Stimulated activated CD8-positive, alpha-beta memory T cell treated with anti-CD3 and anti-CD28 coated beads, Interleukin-12 subunit alpha, Interleukin-12 subunit beta, amount 100 ng/mL, for 24 hours (primary cell): ENCODE measurements around the gene C5orf58.

Experiments used
- DNase-seq: peaks from one replicate; pipeline ENCODE4 v3.0.0-alpha.2; 2020; ENCODE audit errors: extremely low read depth

C5orf58 gene

GRCh38 chr5:170256571-170256970 lies 23.8 kb downstream of the C5orf58 start:
- no peak for DNase-seq

- DNase-seq, result no peak
Observed at GRCh38 chr5:170257370-170257769, 24.6 kb downstream of the C5orf58 start.

- DNase-seq, result no peak
Observed at GRCh38 chr5:170261528-170262043, 28.8 kb downstream of the C5orf58 start.

GRCh38 chr5:170262061-170263045 lies 29.6 kb downstream of the C5orf58 start:
- DNase-seq, result no peak

GRCh38 chr5:170263906-170264305 lies 31.1 kb downstream of the C5orf58 start:
- DNase-seq, result no peak

- DNase-seq, result no peak
Observed at GRCh38 chr5:170265522-170265921, 32.7 kb downstream of the C5orf58 start.

GRCh38 chr5:170266570-170267381 lies 34.0 kb downstream of the C5orf58 start:
- DNase-seq, result no peak

GRCh38 chr5:170267431-170268152 lies 34.8 kb downstream of the C5orf58 start:
- DNase-seq, result no peak

- DNase-seq, result no peak
Observed at GRCh38 chr5:170268153-170268689, 35.4 kb downstream of the C5orf58 start.

GRCh38 chr5:170268884-170269283 lies 36.1 kb downstream of the C5orf58 start:
- no peak for DNase-seq

GRCh38 chr5:170269579-170269978 lies 36.8 kb downstream of the C5orf58 start:
- no peak for DNase-seq

- DNase-seq, result no peak
Observed at GRCh38 chr5:170270293-170271069, 37.7 kb downstream of the C5orf58 start.

- DNase-seq, result no peak
Observed at GRCh38 chr5:170273968-170274710, 41.4 kb downstream of the C5orf58 start.

GRCh38 chr5:170275376-170275994 lies 42.7 kb downstream of the C5orf58 start:
- no peak for DNase-seq

- DNase-seq, result no peak
Observed at GRCh38 chr5:170276140-170276539, 43.4 kb downstream of the C5orf58 start.

- DNase-seq, result no peak
Observed at GRCh38 chr5:170277867-170278281, 45.1 kb downstream of the C5orf58 start.

- peak; percentile 77 for DNase-seq
Observed at GRCh38 chr5:170278611-170279458, 46.0 kb downstream of the C5orf58 start.

- no peak for DNase-seq
Observed at GRCh38 chr5:170279459-170279817, 46.7 kb downstream of the C5orf58 start.
